Activated CD8-positive, alpha-beta memory T cell treated with anti-CD3 and anti-CD28 coated beads, Interleukin-2, amount 10 ng/mL, durations not matched to agents 7 days and 5 days (primary cell): ENCODE measurements around the gene SEPSECS. TPM values are rescaled to one million over a fixed set of nuclear protein-coding genes. Genes with fewer than 3 reads are reported as not detected.
"Not testable (repeated sequence)": the region's sequence is repeated elsewhere in the genome, so short reads cannot be mapped to it uniquely, and the experiment has no call there.

Source experiments
- ATAC-seq: fragments of 150-1000 bp; cut with Tn5 transposase; one replicate; pipeline ENCODE4 v1.10.0; 2021; ENCODE audit warnings: moderate library complexity
- CTCF ChIA-PET: fragments of 350-600 bp; sonication (Branson Sonifier 250); formaldehyde crosslinking; loops from one replicate; lab custom pipeline; 2021; ENCODE audit warnings: antibody characterized with exemption; lab: Charles Lee
- DNase-seq: peaks from one replicate; pipeline ENCODE4 v3.0.0-alpha.2; 2020
- H3K27ac Mint-ChIP-seq: one replicate; pipeline ENCODE4 v1.8.0; 2021; ENCODE audit warnings: mild to moderate bottlenecking, mixed read lengths
- H3K27me3 Mint-ChIP-seq: one replicate; pipeline ENCODE4 v1.8.0; 2021; ENCODE audit warnings: mixed read lengths
- H3K36me3 Mint-ChIP-seq: one replicate; pipeline ENCODE4 v1.8.0; 2021; ENCODE audit warnings: mild to moderate bottlenecking, mixed read lengths
- H3K4me1 Mint-ChIP-seq: one replicate; pipeline ENCODE4 v1.8.0; 2021; ENCODE audit warnings: mixed read lengths
- H3K4me3 Mint-ChIP-seq: one replicate; pipeline ENCODE4 v1.8.0; 2021; ENCODE audit warnings: mild to moderate bottlenecking, moderate library complexity, mixed read lengths
- H3K9me3 Mint-ChIP-seq: one replicate; pipeline ENCODE4 v1.8.0; 2022; ENCODE audit warnings: low read depth, mixed read lengths
- total RNA-seq, 2 experiments: library from RNA; stranded (reverse); gene quantifications; one replicate each; pipeline ENCODE4 v1.2.3, GENCODE V29; 2021

Gene SEPSECS
- total RNA-seq, 2 experiments from 2014 or later = 12.9 TPM

DNA sequence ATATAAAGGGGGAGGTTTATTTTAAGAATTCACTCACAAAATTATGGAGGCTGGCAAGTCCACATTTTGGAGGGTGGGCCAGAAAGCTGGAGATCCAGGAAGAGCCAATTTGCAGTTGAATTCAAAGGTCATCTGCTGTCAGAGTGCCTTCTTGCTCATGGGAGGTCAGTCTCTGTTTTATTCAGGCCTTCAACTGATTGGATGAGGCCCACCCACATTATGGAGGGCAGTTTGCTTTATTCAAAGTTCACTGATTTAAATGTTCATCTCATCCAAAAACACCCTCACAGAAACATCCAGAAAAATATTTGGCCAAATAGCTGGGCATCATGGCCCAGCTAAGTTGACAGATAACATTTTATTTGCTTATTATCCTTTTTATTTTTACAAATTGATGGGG lies 59.5 kb downstream of the SEPSECS start:
- CTCF ChIA-PET = no interaction called here
- Mint-ChIP-seq H3K4me3 (no peak overlapping the region), H3K27ac (no peak overlapping the region), H3K4me1 (no peaks in the 10 kb centered on the region), H3K36me3 (no peaks in the 10 kb centered on the region), H3K9me3 (no peaks in the 10 kb centered on the region), H3K27me3 (peaks cover 9% of the 10 kb centered on the region)
- ATAC-seq (no peak), DNase-seq (no peak)

DNA sequence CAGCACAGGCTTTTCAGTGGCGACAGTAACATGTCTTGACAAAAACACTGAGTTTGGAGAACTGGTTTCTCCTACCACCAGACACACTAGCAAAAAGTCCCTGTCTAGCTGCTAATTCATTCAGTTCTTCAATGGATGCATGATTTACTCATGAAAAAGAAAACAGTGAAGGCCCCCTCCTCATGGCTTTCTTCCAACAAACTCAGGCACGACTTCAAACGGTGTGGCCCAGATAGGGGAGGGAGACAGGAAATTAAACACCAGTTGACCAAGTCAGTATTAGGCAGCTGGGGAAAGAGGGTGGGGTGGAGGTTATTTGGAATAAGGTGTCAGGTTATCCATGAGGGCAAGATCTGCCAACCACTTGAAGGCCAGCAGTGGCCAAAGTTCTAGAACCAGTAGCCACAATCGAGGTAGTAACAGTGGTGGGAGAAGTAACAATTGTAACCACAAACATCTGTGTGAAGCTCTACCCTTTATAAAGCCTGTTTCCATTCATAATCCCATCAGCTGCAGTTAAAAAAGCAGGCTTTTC lies 60.2 kb downstream of the SEPSECS start:
- CTCF ChIA-PET = no interaction called here
- no peaks in the 10 kb centered on the region for H3K4me1 Mint-ChIP-seq
- DNase-seq = no peak
- H3K27ac Mint-ChIP-seq = no peak overlapping the region
- no peak for ATAC-seq
- H3K4me3 Mint-ChIP-seq = no peak overlapping the region
- H3K9me3 Mint-ChIP-seq = no peaks in the 10 kb centered on the region
- peaks cover 9% of the 10 kb centered on the region for H3K27me3 Mint-ChIP-seq
- no peaks in the 10 kb centered on the region for H3K36me3 Mint-ChIP-seq

DNA sequence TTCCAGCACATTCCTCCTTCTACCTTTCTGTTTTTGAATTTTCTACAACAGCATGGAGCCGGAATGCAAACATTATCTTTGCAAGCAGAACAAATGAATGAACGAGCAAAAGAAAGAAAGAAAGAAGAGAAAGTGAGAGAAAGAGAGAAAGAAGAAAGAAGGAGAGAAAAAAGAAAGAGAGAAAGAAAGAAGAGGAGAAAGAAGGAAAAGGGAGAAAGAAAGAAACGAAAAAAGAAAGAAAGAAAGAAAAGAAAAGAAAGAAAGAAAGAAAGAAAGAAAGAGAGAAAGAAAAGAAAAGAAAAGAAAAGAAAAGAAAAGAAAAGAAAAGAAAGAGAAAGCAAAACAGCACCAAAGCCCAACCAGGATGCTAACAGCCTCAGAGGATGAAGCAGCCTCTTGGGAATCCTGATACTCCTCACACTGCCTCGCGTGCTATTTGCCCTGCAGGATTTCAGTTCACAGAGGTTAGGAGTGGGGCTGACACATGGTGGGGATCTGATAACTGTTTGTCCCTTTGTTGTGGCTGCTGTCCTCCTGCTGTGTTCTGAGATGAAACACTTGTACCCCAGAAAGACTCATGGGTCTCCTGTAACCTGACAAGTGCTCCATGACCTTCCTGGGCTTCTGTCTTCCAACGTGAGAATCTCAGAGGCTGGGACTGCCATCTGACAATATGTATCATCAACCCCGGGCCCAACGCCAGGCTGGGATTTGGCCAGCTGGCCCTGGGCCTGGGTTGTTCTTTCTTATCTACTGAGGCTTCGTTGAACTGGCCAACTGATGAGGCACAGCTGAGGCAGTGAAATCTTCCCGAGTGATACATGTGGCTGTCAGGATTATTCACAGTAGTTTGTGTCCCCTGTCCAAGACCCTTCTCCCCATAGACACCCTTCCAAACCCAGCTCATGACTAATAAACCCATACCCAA lies 61.0 kb downstream of the SEPSECS start:
- CTCF ChIA-PET = no interaction called here
- no peaks in the 10 kb centered on the region for H3K36me3 Mint-ChIP-seq
- H3K27me3 Mint-ChIP-seq = peaks cover 6% of the 10 kb centered on the region
- H3K27ac Mint-ChIP-seq = no peak overlapping the region
- no peak overlapping the region for H3K4me3 Mint-ChIP-seq
- DNase-seq = no peak
- H3K9me3 Mint-ChIP-seq = no peaks in the 10 kb centered on the region
- ATAC-seq = no peak
- H3K4me1 Mint-ChIP-seq = no peaks in the 10 kb centered on the region

DNA sequence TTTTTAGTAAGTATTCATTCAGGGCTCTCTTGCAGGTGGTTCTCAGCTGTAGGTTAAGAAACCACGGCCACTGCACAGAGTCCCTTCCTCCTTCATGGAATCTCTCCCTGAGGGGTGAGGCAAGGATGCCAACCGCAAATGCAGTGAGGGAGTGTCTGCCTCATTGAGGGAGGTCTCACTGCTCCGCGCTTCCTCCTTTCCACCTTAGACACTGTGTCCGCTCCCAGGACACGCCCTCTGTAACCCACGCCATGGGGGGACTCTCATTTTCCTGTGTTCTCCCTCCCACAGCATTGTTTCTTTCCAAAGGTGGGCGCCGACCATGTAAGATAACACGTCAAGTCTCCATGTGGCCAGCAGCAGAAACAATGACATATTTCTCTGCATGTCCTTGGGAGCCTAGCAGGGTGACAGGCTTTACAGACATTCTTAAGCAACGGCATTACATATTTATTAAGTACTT lies 63.2 kb downstream of the SEPSECS start:
- H3K36me3 Mint-ChIP-seq = no peaks in the 10 kb centered on the region
- no peak overlapping the region for H3K4me3 Mint-ChIP-seq

DNA sequence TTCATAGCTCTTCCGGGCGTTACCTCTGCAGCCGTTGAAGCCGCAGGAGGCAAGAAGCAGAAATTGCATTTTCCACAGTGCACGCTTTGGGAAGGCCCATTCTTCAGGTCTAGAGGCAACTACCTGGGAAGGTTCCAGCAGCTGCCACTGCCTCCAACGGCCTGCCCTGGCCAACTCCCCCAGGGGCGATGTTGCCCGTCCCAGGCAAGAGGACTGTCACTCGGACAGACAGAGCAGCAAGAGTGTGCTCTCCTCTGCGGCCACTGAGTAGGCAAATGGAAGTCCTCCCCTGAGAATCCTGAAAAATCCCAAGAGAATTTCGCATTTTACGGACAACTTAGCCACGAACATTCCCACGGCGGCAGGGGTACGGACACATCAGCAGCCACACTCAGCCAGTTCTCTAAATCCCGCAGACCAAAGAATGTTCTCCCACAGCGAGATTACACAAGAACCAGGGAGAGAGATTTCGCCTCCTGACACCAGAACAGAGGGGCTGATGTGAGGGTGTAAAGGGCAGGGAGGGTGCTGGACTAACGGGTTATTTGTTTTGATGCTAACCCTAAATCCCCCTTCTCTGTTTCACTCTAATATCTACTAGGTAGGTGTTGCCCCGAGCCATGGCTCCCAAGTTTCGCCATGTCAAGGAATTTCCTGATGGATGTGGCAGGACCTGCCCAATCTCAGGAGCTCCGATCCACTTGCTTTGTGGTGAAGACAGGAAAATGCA lies 63.8 kb downstream of the SEPSECS start:
- CTCF ChIA-PET = no interaction called here
- no peak overlapping the region for H3K4me3 Mint-ChIP-seq
- ATAC-seq = no peak

More for the DNA sequence above, 63.2 kb downstream of the SEPSECS start:
- H3K27me3 Mint-ChIP-seq = no peaks in the 10 kb centered on the region
- DNase-seq (no peak), ATAC-seq (no peak)
- no peak overlapping the region for H3K27ac Mint-ChIP-seq
- no peaks in the 10 kb centered on the region for H3K4me1 Mint-ChIP-seq
- peaks cover 3% of the 10 kb centered on the region for H3K9me3 Mint-ChIP-seq
- CTCF ChIA-PET = no interaction called here

DNA sequence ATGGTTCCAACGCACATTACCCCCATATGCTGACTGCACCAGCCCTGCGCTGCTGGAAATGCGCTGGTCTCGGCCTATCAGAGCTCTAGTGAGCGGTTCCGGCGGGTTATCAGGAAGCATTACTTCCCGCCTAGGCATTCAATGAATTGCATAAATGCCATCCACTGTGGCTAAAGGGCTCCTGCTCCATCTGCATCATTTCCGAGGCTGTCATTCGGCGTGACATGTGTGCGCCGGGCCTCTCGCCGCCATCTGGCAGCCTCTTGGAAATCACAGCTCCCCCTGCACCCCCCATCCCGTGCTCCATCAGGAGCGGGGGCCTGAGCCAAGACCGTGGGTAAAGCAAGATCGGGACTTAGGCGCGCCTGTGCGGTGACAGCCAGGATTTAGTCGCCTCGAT lies 64.4 kb downstream of the SEPSECS start:
- Mint-ChIP-seq H3K4me3 (no peak overlapping the region), H3K27me3 (peaks cover 5% of the 10 kb centered on the region), H3K4me1 (no peaks in the 10 kb centered on the region), H3K36me3 (no peaks in the 10 kb centered on the region), H3K9me3 (peaks cover 3% of the 10 kb centered on the region), H3K27ac (no peak overlapping the region)
- CTCF ChIA-PET = no interaction called here
- no peak for ATAC-seq
- no peak for DNase-seq

More for the DNA sequence above, 63.8 kb downstream of the SEPSECS start:
- Mint-ChIP-seq H3K27ac (no peak overlapping the region), H3K4me1 (no peaks in the 10 kb centered on the region), H3K9me3 (peaks cover 3% of the 10 kb centered on the region), H3K36me3 (no peaks in the 10 kb centered on the region), H3K27me3 (peaks cover 2% of the 10 kb centered on the region)
- DNase-seq = no peak

DNA sequence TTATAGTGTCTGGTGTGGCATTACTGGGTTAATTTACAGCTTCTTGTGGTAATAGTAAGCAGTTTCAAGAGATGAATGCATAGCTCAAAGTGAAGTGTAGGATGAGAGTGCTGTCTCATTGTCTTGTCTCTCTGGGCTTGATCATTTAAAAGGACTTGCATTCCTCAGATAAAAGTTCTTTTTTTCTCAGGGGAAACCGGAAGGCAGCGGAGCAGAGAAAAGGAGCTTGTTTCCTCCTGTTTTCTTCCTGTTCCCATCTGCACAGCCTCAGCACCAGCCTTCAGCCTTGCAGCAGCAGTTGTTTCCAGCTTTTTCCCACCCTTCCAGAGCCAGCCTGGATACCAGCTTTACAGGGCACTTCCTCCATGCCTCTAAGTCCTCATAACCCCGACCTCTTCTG lies 68.1 kb downstream of the SEPSECS start:
- CTCF ChIA-PET = no interaction called here

DNA sequence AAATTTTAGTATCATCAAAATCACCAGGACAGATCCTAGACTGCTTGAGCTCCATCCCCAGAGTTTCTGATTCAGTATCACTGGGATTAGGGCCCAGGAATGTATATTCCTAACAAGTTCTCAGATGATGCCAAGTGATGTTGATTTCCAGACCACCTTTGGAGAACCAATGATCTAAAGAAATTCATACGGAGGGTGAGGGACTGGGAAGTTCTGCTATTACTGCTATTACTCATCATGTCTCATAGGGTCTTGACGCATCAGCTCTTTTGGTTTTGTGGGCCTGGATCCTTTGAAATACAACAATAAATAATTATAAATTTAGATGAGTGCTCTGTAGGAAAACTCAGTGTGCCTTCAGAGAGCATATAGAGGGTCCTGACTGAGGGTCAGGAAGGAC lies 69.7 kb downstream of the SEPSECS start:
- H3K27ac Mint-ChIP-seq = no peak overlapping the region
- no peaks in the 10 kb centered on the region for H3K4me1 Mint-ChIP-seq
- ATAC-seq (no peak), DNase-seq (no peak)
- CTCF ChIA-PET = no interaction called here
- no peak overlapping the region for H3K4me3 Mint-ChIP-seq
- H3K36me3 Mint-ChIP-seq = no peaks in the 10 kb centered on the region
- peaks cover 3% of the 10 kb centered on the region for H3K9me3 Mint-ChIP-seq
- peaks cover 53% of the 10 kb centered on the region for H3K27me3 Mint-ChIP-seq

More for the DNA sequence above, 68.1 kb downstream of the SEPSECS start:
- ATAC-seq = no peak
- Mint-ChIP-seq H3K4me1 (no peaks in the 10 kb centered on the region), H3K27ac (no peak overlapping the region), H3K9me3 (peaks cover 3% of the 10 kb centered on the region), H3K27me3 (peaks cover 41% of the 10 kb centered on the region), H3K36me3 (no peaks in the 10 kb centered on the region), H3K4me3 (no peak overlapping the region)
- no peak for DNase-seq

DNA sequence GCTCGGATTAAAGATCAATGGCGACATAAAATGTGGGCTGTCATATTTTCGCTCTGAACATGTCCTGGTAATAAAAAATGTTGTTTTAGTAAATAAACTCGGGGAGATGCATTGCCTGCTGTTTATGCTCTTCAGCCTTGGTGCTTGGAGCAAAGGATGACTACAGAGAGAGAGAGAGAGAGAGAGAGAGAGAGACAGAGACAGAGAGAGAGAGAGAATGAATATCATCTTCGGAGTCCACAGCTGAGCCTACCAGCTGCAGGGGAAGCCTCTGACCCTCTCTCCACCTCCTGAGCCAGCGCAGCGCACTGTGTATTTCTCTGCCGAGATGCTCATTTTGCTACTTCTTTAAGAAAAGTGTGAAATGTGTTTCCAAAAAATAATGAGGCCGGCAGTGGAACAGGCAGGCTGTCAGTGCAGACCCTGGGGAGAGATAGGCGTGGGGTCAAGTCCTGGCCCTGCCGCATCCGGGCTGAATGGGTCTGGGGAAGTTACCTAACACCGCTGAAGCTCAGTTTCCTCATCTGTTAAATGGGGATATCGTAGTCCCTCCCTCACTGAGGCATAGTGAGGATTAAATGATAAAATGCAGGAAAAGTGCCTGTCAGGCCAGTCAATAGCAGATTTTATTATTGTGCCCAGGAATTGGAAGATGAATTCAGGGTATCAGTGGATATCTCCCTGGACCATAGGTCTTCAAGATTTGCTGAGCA lies 71.0 kb downstream of the SEPSECS start:
- Mint-ChIP-seq H3K27me3 (peaks cover 60% of the 10 kb centered on the region), H3K4me1 (no peaks in the 10 kb centered on the region), H3K27ac (no peak overlapping the region), H3K36me3 (no peaks in the 10 kb centered on the region), H3K4me3 (no peak overlapping the region), H3K9me3 (peaks cover 3% of the 10 kb centered on the region)
- CTCF ChIA-PET = no interaction called here
- no peak for ATAC-seq
- no peak for DNase-seq

DNA sequence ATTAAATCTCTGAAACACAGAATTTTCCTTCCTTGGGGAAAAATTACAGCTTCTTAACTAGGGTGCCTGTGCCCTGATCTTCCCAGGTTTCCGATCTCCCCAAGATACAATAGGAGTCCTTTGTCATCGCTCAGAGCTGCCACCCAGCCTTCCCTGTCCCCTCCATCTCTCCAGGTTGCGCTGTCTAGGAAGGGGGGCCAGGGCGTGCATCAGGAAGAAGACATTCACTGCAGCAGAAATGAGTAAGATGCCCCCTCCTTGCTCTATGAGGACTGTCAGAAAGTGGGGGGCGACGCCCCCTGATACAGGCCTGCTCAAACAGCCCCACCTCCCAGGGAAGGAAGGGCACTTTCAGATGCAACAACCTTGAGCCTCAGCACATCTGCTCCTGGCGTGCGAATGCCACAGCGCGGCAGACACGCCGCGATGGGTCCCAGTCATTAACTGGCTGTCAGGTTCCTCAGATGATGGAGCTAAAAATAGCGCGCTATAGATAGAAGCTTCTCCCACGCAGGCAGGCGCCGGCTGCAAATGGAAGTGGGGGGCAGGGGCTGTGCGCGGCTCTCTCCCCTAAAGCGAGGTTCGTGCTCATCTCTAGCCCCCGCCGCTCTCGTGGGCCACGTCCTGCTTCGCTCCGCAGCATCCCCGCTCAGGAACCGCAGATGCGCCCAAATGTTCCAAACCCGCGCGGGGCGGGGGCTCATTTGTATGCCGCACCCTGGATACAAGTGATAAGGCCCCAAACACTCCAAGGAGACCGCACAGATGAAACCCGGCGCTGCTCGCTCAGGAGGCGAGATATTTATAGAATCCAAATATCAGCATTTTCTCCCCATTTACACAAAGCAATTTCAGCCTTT lies 71.9 kb downstream of the SEPSECS start:
- H3K27me3 Mint-ChIP-seq = peaks cover 60% of the 10 kb centered on the region
- no peak overlapping the region for H3K4me3 Mint-ChIP-seq
- no peak for DNase-seq
- H3K4me1 Mint-ChIP-seq = no peaks in the 10 kb centered on the region
- no peaks in the 10 kb centered on the region for H3K36me3 Mint-ChIP-seq
- CTCF ChIA-PET = no interaction called here
- no peak overlapping the region for H3K27ac Mint-ChIP-seq
- peaks cover 3% of the 10 kb centered on the region for H3K9me3 Mint-ChIP-seq
- ATAC-seq = no peak

DNA sequence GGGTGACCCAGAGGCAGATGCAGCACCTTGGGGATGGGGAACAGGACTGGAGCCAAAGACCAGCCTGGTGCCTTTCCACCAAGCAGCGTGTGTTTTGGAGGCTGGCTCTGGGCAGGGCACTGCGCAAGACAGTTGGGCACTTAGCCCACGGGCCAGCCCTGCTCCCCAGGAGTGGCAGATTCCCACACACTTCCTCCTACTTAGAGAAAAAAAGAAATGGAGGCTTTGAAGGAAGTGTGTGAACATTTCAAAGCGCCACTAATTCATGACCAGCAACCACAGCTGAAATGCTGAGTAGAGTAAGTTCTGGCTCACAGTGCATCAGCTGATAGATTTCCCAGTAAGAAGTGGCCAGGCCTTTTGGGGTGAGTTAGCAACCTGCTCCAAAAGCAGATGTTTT lies 74.6 kb downstream of the SEPSECS start:
- Mint-ChIP-seq H3K4me3 (no peak overlapping the region), H3K36me3 (no peaks in the 10 kb centered on the region), H3K27ac (no peak overlapping the region), H3K27me3 (peaks cover 59% of the 10 kb centered on the region), H3K9me3 (no peaks in the 10 kb centered on the region), H3K4me1 (no peaks in the 10 kb centered on the region)
- ATAC-seq (no peak), DNase-seq (no peak)
- CTCF ChIA-PET = no interaction called here

DNA sequence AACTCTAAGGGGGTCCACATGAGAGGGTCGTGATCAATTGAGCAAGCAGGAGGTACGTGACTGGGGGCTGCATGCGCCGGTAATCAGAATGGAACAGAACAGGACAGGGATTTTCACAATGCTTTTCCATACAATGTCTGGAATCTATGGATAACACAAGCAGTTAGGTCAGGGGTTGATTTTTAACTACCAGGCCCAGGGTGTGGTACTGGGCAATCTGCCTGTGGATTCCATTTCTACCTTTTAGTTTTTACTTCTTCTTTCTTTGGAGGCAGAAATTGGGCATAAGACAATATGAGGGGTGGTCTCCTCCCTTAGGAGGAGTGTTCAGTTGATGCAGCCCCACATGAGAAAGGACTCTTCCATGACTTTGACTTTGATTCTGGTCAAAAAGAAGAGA lies 76.8 kb downstream of the SEPSECS start:
- not testable (repeated sequence) for ATAC-seq

More for the DNA sequence above, 76.8 kb downstream of the SEPSECS start:
- H3K9me3 Mint-ChIP-seq, DNase-seq, H3K36me3 Mint-ChIP-seq, H3K27ac Mint-ChIP-seq, CTCF ChIA-PET, H3K4me3 Mint-ChIP-seq, H3K4me1 Mint-ChIP-seq: not testable (repeated sequence)
- peaks cover 44% of the 10 kb centered on the region for H3K27me3 Mint-ChIP-seq
